ENCODE measurements around the gene PLEKHM3. TPM values are rescaled to one million over a fixed set of nuclear protein-coding genes. Genes with fewer than 3 reads are reported as not detected.

The PLEKHM3 gene
- total and polyA plus RNA-seq, 2 of the 4 experiments (the other 2 are of a cell fraction): 2.4 to 11.3 TPM

- dilution Hi-C loops (cut with HindIII; ENCODE audit: low sequenced_read_pairs, unreplicated experiment) (no loop called here), in situ Hi-C loops (cut with MboI; ENCODE audit: low sequenced_read_pairs) (no loop called here), intact Hi-C loops (cut with micrococcal nuclease) (no loop called here)
- no CpG with 5 or more reads among the region's 5 CpGs for WGBS, 2 experiments (ENCODE audit: extremely low coverage in 2 of 2, insufficient read length in 1 of 2)
- CTCF ChIA-PET: interaction anchor here (1.2 to 1.3 kb wide), 2 partner anchors 11 to 171 kb away, joined by 3 read pairs; no protein-coding TSS in a partner anchor
- DNase-seq (no peak), ATAC-seq (ENCODE audit: low read depth) (no peak)
- Histone ChIP-seq H3K56ac (ENCODE audit: extremely low read depth, insufficient read depth, low read length) (no peak overlapping the region), H3K4ac (ENCODE audit: low read depth, low read length) (no peak overlapping the region), H3K4me3 (ENCODE audit: insufficient read depth, low read depth, low read length) (no peak overlapping the region), H4K5ac (ENCODE audit: low read depth, low read length) (no peak overlapping the region), H3K18ac (ENCODE audit: low read depth, low read length) (no peak overlapping the region), H3K79me1 (ENCODE audit: low read depth in 1 of 2, low read length in 2 of 2) (no peaks in the 10 kb centered on the region), H3K4me2 (ENCODE audit: low read depth, low read length) (no peak overlapping the region), H3K14ac (replicated peaks; ENCODE audit: low read depth, low read length) (no peak overlapping the region; the same call in 1 of the 2 replicates), H3K9ac (ENCODE audit: low read depth, low read length) (no peak overlapping the region), H4K91ac (ENCODE audit: insufficient read depth, low read depth, low read length) (no peak overlapping the region), H3K23ac (ENCODE audit: low read depth, low read length) (no peak overlapping the region), H3K27me3 (ENCODE audit: control insufficient read depth, insufficient read depth, low read length) (no peaks in the 10 kb centered on the region), H4K8ac (ENCODE audit: low read depth in 2 of 2, low read length in 2 of 2) (no peak overlapping the region), H3K9me3 (ENCODE audit: control insufficient read depth, insufficient read depth, low read length) (no peaks in the 10 kb centered on the region), H2AK9ac (replicated peaks; ENCODE audit: low read depth, low read length, poor library complexity) (no peak overlapping the region), H2BK15ac (ENCODE audit: low read depth, low read length) (no peak overlapping the region), H2BK120ac (ENCODE audit: low read depth, low read length) (no peak overlapping the region), H2AK5ac (ENCODE audit: low read depth, low read length) (no peak overlapping the region), H4K20me1 (ENCODE audit: insufficient read depth, low read length) (no peaks in the 10 kb centered on the region), H3K9me1 (ENCODE audit: insufficient read depth, low read length) (peaks cover 4% of the 10 kb centered on the region; the same call in 1 of the 2 replicates), H2BK20ac (ENCODE audit: low read depth, low read length) (no peak overlapping the region), H3K4me1 (ENCODE audit: control insufficient read depth, insufficient read depth, low read length) (peaks cover 4% of the 10 kb centered on the region; the same call in 1 of the 2 replicates), H2AFZ (replicated peaks; ENCODE audit: low read length, poor library complexity) (no peak overlapping the region), H2BK5ac (ENCODE audit: low read depth, low read length, poor library complexity, severe bottlenecking) (no peak overlapping the region), H3K36me3 (ENCODE audit: control insufficient read depth, insufficient read depth, low read length) (no peaks in the 10 kb centered on the region), H3K27ac (ENCODE audit: insufficient read depth, low read length) (no peak overlapping the region)
- BruUV-seq (replicated peaks): no TSS peak
- TF ChIP-seq FOS (IDR thresholded peaks at IDR 0.05; ENCODE audit: low read depth, low read length): no peak
- no peak for TF ChIP-seq CHD1 (IDR thresholded peaks at IDR 0.05; ENCODE audit: low read depth, low read length)
- TF ChIP-seq RFX5 (IDR thresholded peaks at IDR 0.05; ENCODE audit: low read depth, low read length): no peak
- TF ChIP-seq USF2 (IDR thresholded peaks at IDR 0.05; ENCODE audit: low read depth, low read length): no peak
- no peak for TF ChIP-seq POLR2A (IDR thresholded peaks at IDR 0.05; ENCODE audit: low read depth, low read length)
- TF ChIP-seq, protein P1, sequence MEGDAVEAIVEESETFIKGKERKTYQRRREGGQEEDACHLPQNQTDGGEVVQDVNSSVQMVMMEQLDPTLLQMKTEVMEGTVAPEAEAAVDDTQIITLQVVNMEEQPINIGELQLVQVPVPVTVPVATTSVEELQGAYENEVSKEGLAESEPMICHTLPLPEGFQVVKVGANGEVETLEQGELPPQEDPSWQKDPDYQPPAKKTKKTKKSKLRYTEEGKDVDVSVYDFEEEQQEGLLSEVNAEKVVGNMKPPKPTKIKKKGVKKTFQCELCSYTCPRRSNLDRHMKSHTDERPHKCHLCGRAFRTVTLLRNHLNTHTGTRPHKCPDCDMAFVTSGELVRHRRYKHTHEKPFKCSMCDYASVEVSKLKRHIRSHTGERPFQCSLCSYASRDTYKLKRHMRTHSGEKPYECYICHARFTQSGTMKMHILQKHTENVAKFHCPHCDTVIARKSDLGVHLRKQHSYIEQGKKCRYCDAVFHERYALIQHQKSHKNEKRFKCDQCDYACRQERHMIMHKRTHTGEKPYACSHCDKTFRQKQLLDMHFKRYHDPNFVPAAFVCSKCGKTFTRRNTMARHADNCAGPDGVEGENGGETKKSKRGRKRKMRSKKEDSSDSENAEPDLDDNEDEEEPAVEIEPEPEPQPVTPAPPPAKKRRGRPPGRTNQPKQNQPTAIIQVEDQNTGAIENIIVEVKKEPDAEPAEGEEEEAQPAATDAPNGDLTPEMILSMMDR (conservative IDR thresholded peaks at IDR 0.05; ENCODE audit: low read depth, low read length): no peak
- TF ChIP-seq ELK1 (IDR thresholded peaks at IDR 0.05; ENCODE audit: borderline replicate concordance, low read depth, low read length): no peak
- TF ChIP-seq CEBPB (IDR thresholded peaks at IDR 0.05; ENCODE audit: low read depth, low read length): no peak
- TF ChIP-seq RAD21 (IDR thresholded peaks at IDR 0.05; ENCODE audit: low read length): no peak
- no peak for TF ChIP-seq MXI1 (IDR thresholded peaks at IDR 0.05; ENCODE audit: borderline replicate concordance, low read depth, low read length)
- no peak for TF ChIP-seq MAZ (IDR thresholded peaks at IDR 0.05; ENCODE audit: borderline replicate concordance, low read depth, low read length)
- TF ChIP-seq SMC3 (IDR thresholded peaks at IDR 0.05; ENCODE audit: low read depth, low read length): no peak
- no peak for TF ChIP-seq MAFK (IDR thresholded peaks at IDR 0.05; ENCODE audit: low read depth, low read length)
- no peak for TF ChIP-seq NFE2L2 (IDR thresholded peaks at IDR 0.05; ENCODE audit: low read depth, low read length)
- POLR2A ChIA-PET (ENCODE audit: unreplicated experiment): no interaction called here
These were observed 156.3 kb downstream of the PLEKHM3 start for GRCh38 chr2:207868855-207869596.

All from IMR-90 (cell line).